ENCODE results near the gene RPL7A.
"Not testable (repeated sequence)": the region's sequence is repeated elsewhere in the genome, so short reads cannot be mapped to it uniquely, and the experiment has no call there.

The RPL7A gene

GRCh38 chr9:133347985-133348717, at the start of gene RPL7A, which contains the start of gene MED22:
Gene RPL7A (plus strand): TSS chr9:133348218. CDS start chr9:133348244, 26 bp downstream.
Gene MED22 (minus strand): TSS chr9:133348131. CDS start chr9:133346662, 1,469 bp downstream.
- peak; percentile 74 for DNase-seq (ENCODE audit: low read depth)

DNA sequence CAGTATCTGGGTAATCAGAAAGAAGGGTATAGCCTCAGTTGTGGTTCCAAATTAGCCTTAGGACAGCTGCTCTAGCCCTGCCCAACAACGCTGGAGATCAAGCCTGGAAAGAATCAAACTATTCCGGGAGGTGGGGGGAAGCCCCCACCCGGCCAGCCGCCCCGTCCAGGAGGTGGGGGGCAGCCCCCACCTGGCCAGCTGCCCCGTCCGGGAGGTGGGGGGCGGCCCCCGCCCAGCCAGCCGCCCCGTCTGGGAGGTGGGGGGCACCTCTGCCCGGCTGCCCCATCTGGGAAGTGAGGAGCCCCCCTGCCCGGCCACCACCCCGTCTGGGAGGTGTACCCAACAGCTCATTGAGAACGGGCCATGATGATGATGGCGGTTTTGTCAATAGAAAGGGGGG, 48.0 kb upstream of the RPL7A start:
- DNase-seq (ENCODE audit: low read depth): not testable (repeated sequence)

GRCh38 chr9:133301253-133302230, 46.5 kb upstream of the RPL7A start:
- no peak for DNase-seq (ENCODE audit: low read depth)

DNA sequence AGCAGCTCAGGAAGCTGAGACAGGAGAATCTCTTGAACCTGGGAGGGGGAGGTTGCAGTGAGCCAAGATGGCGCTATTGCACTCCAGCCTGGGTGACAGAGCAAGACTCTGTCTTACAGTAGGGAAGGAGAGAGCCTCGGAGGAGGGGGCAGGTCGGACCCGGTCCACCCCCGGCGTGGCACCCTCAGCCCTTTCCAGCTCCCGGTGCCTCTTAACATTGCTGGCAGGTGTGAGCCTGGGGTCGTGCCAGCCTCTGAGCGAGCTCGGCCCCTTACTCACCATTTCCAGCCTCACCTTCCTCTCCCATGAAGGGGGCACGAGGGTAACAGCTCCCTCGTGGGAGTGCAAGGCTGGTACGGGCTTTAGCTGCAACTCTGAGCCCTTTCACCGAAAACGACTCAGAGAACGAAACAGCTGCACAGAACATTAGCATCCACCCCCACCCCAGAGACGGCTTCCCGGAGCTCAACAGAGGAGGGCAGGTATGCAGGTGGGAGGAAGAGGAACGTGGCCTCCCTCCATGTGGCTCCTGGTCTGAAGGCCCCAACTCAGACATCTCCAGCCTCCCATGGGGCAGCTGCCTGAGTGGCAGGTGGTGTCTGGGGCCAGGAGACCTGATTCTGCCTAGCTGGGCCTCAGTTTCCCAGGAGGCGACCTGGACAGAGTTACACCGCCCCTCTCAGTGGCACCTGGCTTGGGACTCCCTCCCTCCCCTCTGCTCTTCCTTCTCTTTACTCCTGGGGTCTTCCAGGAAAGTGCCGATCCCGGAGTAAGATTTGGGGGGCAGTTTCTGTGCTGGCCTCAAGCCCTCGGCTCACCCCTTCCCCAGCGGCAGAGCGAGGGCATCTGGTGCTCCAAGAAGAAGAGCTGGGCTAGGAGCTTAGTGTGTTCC, 44.5 kb upstream of the RPL7A start:
- DNase-seq (ENCODE audit: low read depth): no peak

- DNase-seq (ENCODE audit: low read depth): no peak
Measured at GRCh38 chr9:133304158-133304470, 43.9 kb upstream of the RPL7A start.

DNA sequence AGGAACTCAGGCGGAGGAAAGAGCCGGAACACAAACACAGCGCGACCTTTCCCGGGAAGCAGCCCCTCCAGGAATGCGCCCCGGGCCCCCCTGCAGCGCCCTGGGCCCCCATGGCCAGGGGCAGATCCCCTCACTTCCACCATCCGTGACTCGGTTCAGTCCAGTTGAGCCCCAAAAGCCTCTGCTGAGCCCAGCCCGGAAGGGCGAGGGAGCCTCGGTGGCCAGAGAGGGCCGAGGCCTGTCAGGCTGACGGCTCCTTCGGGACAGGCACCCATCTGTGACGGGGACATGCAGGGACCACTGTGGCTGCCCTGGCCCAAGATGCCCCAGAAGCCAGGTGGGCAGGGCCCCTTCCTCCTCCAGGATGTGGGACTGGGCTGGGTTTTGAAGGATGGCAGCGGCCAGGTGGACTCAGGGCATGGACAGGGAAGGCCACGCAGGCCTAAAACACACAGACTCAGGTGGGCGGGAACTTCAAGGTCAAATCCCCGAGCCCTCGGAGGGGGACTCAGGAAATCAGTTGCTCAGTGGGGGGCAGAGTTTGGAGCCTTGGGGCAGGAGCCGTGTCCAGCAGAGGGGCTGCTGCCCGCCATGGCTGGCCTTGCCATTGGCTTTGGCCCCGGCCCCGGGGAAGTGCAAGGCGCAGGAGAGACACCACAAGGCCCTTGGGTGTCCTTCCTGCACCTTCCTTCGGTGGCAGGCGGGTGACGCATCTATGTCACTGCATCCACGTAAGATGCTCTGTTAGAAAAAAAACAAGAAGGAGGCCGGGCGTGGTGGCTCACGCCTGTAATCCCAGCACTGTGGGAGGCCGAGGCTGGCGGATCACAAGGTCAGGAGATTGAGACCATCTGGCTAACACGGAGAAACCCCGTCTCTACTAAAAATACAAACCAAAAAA, 43.3 kb upstream of the RPL7A start:
- no peak for DNase-seq (ENCODE audit: low read depth)

- DNase-seq (ENCODE audit: low read depth): no peak
Measured at GRCh38 chr9:133305731-133306130, 42.3 kb upstream of the RPL7A start.

- DNase-seq (ENCODE audit: low read depth): no peak
Measured at GRCh38 chr9:133306242-133307204, 41.5 kb upstream of the RPL7A start.

GRCh38 chr9:133307301-133307700, 40.7 kb upstream of the RPL7A start:
- DNase-seq (ENCODE audit: low read depth): no peak

GRCh38 chr9:133309608-133310007, 38.4 kb upstream of the RPL7A start:
- no peak for DNase-seq (ENCODE audit: low read depth)

DNA sequence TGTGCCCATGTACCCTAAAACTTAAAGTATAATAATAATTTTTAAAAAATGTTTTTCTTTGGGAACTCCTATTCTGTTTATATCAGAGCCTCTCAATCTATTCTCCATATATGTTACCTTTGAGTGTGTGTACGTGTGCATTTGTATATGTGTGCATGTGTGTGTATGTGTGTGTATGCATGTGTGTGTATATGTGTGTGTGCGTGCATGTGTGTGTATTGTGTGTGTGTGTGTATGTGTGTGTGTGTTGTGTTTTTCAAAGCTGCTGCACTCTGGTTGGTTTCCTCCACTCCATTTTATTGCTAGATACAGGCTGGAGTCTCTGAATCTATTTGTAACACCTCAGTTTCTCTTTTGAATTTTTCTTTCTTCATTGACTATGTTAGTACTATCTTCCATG, 32.0 kb upstream of the RPL7A start:
- no peak for DNase-seq (ENCODE audit: low read depth)

- DNase-seq (ENCODE audit: low read depth): not testable (repeated sequence)
Measured at GRCh38 chr9:133317551-133317950, 30.5 kb upstream of the RPL7A start.

GRCh38 chr9:133320421-133320881, 27.6 kb upstream of the RPL7A start:
- DNase-seq (ENCODE audit: low read depth): no peak

- no peak for DNase-seq (ENCODE audit: low read depth)
Measured at GRCh38 chr9:133321411-133321935, 26.5 kb upstream of the RPL7A start.

DNA sequence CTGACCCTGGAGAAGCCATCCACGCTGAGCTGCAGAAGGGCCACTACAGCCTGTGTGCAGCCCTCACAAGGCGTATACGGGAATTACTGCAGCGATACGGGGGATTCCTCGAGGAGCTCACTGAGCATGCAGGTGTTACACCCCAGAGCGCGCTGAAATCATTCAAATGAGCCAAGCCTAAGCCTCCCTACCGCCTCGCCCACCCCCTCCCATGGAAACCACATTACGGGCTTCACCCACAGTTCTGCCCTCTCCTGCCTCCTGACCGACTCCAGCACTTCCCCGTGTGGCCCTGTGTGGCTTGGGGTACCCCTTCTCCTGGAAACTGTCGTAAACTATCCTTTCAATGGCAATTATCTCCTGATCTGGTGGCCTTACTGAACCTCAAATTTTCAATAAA, 25.3 kb upstream of the RPL7A start:
- DNase-seq (ENCODE audit: low read depth): no peak

GRCh38 chr9:133323211-133323610, 24.8 kb upstream of the RPL7A start:
- no peak for DNase-seq (ENCODE audit: low read depth)

DNA sequence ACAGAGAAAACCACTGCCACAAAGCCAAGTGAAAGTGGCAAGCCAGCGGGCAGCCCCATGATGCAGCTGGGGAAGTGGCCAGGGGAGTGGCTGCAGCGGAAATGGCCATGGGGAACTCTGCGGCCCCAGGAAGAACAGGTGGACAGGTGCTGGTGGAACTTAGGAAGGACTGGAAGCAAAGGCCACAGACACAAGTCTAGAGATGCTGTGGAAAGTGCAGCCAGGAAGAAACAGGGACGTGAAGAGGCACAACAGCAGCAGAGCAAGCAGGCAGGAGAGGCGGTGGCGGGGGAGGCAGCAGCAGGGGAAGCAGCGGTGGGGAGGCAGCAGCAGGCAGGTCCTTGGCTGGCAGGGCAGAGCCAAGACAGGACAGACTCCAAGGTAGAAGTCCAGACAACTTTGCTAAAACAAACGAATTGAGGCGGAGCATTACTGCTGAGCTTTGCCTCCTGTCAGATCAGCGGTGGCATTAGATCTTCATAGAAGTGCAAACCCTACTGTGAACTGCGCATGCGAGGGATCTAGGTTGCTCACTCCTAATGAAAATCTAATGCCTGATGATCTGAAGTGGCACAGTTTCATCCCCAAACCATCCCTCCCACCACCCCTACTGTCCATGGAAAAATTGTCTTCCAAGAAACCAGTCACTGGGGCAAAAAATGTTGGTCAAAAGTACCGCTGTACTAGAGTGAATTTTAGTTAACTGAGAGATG, 23.9 kb upstream of the RPL7A start:
- DNase-seq (ENCODE audit: low read depth): no peak

DNA sequence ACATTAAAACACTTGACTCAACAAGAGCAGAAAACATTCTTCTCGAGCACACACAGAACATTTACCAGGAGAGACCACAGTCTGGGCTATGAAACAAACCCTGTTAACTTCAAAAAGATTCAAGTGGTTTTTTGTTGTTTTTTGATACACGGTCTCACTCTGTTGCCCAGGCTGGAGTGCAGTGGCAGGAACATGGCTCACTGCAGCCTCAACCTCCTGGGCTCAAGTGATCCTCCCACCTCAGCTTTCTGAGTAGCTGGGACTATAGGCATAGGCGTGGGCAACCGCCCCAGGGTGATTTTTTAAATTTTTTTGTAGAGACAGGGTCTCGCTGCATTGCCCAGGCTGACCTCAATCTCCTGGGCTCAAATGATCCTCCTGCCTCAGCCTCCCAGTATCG, 21.0 kb upstream of the RPL7A start:
- not testable (repeated sequence) for DNase-seq (ENCODE audit: low read depth)
